Activated CD4-positive, CD25-positive, alpha-beta regulatory T cell (primary cell): ENCODE measurements around the gene HBQ1.
"Not testable (repeated sequence)": the region's sequence is repeated elsewhere in the genome, so short reads cannot be mapped to it uniquely, and the experiment has no call there.

Source experiments
- DNase-seq, 4 experiments: peaks; one replicate each; lab custom pipeline; 2025; lab: John Stamatoyannopoulos, UW

The HBQ1 gene

DNA sequence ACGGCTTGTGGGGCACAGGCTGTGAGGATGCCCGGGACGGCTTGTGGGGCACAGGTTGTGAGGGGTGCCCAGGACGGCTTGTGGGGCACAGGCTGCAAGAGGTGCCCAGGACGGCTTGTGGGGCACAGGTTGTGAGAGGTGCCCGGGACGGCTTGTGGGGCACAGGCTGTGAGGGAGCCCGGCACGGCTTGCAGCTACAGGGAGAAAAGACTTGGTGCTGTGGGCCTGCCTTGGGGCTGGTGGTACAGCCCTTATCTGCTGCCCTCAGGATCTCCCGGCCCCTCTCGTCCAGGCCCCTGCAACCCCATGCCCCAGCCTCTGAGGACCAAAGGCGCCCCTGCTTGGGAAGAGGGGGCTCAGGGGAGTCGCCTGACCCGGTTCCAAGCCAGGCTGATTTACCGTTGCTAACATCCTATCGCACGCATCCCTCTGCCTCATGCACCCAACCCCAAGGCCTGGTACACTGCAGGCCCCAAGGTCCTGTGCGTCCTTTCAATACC lies 19.5 kb upstream of the HBQ1 start:
- no peak for DNase-seq

DNA sequence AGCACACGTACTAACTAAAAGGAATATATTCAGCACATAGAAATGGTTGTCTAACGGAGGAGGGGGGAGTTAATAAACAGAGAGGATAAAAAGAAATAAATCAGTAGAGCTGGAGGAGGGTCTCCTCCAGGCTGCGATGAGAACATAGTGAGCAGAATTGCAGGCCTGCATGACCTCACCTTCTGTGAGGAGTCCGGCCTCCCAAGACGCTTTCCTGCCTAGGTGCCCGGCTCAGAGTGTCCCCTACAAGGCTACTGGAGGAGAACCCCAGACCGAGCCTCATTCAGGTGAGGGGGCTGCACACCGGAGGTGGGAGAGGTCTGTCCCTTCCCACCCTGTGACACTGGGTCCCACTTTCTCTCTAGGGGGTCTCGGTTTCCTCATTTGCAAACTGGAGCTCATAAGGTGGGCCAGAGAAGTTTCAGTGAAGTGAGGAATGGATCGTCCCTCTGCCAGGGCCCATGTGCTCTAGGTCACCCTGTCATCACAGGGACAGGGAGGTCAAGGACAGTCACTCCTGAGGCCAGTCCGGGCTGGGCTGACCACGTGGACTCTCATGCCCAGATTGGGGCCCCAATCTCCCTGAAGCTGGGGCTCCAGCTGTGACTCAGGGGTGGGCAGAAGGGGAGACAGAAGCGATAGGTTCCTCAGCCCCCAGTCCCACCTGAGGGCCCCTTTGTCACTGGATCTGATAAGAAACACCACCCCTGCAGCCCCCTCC lies 17.8 kb upstream of the HBQ1 start:
- DNase-seq: no peak

DNA sequence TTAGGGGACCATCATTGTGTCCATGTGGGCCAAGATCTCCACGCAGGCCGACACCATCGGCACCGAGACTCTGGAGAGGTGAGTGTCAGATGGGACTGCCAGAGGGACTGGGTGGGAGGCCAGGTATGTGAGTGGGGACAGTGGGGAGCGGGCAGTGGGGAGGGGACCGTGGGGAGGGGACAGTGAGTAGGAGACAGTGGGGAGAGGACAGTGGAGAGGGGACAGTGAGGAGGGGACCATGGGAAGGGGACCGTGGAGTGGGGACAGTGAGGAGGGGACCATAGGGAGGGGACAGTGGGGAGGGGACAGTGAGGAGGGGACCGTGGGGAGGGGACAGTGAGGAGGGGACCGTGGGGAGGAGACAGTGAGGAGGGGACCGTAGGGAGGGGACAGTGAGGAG lies 17.1 kb upstream of the HBQ1 start:
- not testable (repeated sequence) for DNase-seq

DNA sequence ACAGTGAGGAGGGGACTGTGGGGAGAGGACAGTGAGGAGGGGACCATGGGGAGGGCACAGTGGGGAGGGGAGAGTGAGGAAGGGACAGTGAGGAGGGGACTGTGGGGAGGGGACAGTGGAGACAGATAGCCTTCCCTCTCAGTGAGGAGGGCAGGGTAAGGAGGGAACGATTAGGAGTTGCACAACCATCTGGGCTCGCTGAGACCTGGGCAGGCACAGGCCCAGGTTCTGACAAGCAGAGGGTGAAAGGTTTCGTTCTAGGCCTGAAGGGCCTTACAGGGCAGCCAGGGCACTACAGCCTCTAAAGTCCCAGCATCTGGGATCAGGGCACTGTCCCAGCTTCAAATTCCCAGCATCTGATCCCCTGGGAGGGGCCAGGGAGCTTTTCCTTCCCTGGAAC lies 16.6 kb upstream of the HBQ1 start:
- not testable (repeated sequence) for DNase-seq

DNA sequence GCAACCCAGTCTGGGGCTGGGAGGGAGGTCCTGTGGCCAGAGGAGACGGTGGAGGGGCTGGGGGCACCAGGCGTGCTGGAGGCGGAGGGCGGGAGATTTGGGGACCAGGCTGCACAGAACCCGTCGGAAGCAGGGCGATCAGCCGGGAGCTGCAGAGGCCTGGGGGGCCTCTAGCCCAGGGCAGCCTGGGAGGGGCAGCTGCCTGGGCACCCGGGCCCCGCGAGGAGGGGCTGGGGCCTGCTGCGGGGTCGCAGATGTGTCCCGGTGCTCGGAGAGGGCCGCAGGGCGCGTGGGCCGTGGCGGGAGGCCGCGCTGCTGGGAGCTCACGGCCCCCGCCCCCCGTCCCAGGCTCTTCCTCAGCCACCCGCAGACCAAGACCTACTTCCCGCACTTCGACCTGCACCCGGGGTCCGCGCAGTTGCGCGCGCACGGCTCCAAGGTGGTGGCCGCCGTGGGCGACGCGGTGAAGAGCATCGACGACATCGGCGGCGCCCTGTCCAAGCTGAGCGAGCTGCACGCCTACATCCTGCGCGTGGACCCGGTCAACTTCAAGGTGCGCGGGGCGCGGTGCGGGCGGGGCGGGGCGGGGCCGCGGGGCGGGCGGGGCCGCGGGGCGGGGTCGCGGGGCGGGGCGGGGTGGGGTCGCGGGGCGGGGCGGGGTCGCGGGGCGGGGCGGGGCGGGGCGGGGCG lies 16.0 kb upstream of the HBQ1 start:
- DNase-seq: not testable (repeated sequence)

DNA sequence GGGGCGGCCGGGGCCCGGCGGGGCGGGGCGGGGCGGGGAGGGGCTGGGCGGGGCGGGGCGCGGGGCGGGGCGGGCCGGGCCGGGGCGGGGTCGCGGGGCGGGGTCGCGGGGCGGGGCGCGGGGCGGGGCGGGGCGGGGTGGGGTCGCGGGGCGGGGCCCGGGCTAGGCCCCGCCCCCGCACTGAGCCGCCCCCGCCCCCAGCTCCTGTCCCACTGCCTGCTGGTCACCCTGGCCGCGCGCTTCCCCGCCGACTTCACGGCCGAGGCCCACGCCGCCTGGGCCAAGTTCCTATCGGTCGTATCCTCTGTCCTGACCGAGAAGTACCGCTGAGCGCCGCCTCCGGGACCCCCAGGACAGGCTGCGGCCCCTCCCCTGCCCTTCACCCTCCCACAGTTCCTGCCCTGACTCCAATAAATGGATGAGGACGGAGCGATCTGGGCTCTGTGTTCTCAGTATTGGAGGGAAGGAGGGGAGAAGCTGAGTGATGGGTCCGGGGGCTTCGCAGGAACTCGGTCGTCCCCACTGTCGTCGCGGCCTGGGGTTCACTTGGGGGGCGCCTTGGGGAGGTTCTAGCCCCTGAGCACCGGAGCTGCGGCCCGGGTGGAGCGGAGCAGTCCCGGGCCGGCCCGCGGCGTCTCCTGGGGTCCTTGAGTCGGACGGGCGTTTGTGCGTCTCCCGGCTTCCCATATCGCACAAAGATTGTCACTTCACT lies 15.3 kb upstream of the HBQ1 start:
- no peak for DNase-seq

DNA sequence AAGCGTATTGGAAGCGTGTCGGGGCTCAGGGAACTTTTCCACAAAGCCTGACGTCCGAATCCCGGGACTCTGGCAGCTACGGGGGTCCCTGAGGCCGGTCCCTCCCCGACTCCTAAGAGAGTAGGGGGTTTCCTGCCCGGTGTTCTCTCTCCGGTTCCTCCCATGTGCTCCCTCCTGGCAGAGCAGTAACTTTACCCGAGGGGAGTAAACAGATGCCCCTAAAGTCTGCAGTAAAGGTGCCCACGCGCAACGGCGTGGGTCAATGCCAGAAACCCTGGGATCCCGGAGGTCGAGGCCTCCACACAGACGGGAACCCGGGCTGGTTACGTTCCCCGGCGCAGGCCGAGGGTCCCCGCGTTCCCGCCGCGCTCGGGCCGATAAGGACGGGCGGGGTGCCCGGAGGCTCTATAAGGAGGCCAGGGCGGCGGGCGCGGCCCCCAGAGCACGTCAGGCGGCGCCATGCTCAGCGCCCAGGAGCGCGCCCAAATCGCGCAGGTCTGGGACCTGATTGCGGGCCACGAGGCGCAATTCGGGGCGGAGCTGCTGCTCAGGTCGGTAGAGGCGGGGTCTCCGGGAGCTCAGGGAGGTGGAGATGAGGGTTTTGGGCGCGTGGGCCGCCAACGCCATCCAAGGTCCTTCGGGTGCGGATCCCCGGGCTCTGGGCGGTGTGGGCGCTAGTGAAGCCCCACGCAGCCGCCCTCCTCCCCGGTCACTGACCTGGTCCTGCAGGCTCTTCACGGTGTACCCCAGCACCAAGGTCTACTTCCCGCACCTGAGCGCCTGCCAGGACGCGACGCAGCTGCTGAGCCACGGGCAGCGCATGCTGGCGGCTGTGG lies 14.5 kb upstream of the HBQ1 start, which contains the start of gene HBM:
TSS of gene HBM (plus strand) at position 440 of the 836 bp plus-strand sequence. CDS start at position 460, 20 bp downstream.
- no peak for DNase-seq

DNA sequence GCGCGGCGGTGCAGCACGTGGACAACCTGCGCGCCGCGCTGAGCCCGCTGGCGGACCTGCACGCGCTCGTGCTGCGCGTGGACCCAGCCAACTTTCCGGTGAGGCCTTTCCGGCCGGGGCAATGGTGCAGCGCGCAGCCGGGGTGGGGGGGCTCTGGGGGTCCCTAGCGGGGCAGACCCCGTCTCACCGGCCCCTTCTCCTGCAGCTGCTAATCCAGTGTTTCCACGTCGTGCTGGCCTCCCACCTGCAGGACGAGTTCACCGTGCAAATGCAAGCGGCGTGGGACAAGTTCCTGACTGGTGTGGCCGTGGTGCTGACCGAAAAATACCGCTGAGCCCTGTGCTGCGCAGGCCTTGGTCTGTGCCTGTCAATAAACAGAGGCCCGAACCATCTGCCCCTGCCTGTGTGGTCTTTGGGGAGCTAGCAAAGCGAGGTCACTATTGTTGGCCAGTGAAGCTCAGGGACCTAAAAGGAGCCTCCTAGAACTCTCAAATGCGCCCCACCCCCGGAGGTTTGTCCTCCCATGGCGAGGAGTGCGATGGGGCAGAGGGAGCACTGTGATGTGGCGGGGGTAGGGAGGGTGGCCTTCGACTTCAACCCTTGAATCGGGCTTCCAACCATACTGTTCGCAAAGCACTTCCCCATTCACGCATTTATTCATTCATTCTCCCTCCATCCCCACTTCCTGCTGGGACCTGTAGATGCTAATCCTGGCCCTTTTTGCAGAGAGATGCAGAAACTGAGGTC lies 13.7 kb upstream of the HBQ1 start:
- no peak for DNase-seq

DNA sequence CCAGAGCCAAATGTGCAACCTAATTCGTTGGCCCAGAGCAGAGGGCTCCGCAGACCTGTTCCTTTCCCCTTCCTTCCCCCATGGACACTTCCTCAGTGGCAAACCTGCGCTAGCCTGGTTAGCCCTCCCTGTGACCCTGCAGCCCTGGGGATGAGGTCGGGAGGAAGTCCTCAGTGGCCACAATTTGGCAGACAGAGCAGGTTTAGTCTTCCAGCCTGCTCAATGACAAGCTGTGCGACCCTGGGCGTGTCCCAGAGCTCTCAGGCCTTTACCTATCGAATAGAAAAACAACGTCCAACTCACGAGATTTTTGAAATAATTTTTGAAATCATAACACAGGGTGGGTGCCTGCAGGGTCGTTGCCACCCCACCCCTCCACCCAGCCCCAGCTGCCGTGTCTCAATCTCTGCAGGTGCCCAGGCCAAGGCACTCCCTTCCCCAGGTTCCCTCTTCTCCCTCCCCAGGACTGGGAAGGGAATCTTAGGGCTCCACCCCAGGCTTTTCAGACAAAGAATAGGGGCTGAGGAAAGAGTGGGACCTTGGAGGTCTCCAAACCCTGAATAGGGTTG lies 13.1 kb upstream of the HBQ1 start:
- no peak for DNase-seq

DNA sequence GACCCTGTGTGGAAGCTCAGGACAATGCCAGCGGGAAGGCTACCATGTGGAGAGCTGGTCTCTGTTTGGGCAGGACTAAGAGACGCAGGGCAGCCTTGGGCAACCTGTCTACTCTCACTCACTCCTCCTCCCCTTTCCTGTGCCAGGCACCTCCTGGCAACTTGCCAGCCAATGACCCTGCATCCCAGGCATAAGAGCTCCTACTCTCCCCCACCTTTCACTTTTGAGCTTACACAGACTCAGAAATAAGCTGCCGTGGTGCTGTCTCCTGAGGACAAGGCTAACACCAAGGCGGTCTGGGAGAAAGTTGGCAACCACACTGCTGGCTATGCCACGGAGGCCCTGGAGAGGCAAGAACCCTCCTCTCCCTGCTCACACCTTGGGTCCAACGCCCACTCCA lies 11.8 kb upstream of the HBQ1 start:
- DNase-seq: no peak

DNA sequence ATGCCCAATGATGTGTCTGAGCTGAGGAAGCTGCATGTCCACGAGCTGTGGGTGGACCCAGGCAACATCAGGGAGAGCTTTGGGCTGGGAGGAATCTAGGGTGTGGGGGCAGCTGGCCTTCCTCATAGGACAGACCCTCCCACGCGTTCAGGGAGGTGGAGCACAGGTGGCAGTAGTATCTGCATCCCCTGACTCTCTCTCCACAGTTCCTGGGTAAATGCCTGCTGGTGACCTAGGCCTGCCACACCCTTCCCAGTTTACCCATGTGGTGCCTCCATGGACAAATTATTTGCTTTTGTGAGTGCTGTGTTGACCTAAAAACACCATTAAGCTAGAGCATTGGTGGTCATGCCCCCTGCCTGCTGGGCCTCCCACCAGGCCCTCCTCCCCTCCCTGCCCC lies 11.2 kb upstream of the HBQ1 start:
- DNase-seq: no peak

DNA sequence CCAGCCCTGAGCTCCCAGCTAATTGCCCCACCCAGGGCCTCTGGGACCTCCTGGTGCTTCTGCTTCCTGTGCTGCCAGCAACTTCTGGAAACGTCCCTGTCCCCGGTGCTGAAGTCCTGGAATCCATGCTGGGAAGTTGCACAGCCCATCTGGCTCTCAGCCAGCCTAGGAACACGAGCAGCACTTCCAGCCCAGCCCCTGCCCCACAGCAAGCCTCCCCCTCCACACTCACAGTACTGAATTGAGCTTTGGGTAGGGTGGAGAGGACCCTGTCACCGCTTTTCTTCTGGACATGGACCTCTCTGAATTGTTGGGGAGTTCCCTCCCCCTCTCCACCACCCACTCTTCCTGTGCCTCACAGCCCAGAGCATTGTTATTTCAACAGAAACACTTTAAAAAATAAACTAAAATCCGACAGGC lies 10.2 kb upstream of the HBQ1 start:
- DNase-seq: not testable (repeated sequence)

DNA sequence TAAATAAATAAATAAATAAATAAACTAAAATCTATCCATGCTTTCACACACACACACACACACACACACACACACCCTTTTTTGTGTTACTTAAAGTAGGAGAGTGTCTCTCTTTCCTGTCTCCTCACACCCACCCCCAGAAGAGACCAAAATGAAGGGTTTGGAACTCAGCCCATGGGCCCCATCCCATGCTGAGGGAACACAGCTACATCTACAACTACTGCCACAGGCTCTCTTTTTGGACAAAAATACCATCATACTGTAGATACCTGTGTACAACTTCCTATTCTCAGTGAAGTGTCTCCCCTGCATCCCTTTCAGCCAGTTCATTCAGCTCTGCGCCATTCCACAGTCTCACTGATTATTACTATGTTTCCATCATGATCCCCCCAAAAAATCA lies 9.5 kb upstream of the HBQ1 start:
- no peak for DNase-seq

DNA sequence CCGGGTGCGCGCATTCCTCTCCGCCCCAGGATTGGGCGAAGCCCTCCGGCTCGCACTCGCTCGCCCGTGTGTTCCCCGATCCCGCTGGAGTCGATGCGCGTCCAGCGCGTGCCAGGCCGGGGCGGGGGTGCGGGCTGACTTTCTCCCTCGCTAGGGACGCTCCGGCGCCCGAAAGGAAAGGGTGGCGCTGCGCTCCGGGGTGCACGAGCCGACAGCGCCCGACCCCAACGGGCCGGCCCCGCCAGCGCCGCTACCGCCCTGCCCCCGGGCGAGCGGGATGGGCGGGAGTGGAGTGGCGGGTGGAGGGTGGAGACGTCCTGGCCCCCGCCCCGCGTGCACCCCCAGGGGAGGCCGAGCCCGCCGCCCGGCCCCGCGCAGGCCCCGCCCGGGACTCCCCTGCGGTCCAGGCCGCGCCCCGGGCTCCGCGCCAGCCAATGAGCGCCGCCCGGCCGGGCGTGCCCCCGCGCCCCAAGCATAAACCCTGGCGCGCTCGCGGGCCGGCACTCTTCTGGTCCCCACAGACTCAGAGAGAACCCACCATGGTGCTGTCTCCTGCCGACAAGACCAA lies 7.8 kb upstream of the HBQ1 start, which contains the start of gene HBA2:
TSS of gene HBA2 (plus strand) at position 503 of the 568 bp plus-strand sequence. CDS start at position 540, 37 bp downstream.
- DNase-seq: not testable (repeated sequence)

DNA sequence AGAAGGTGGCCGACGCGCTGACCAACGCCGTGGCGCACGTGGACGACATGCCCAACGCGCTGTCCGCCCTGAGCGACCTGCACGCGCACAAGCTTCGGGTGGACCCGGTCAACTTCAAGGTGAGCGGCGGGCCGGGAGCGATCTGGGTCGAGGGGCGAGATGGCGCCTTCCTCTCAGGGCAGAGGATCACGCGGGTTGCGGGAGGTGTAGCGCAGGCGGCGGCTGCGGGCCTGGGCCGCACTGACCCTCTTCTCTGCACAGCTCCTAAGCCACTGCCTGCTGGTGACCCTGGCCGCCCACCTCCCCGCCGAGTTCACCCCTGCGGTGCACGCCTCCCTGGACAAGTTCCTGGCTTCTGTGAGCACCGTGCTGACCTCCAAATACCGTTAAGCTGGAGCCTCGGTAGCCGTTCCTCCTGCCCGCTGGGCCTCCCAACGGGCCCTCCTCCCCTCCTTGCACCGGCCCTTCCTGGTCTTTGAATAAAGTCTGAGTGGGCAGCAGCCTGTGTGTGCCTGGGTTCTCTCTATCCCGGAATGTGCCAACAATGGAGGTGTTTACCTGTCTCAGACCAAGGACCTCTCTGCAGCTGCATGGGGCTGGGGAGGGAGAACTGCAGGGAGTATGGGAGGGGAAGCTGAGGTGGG lies 6.9 kb upstream of the HBQ1 start:
- not testable (repeated sequence) for DNase-seq

DNA sequence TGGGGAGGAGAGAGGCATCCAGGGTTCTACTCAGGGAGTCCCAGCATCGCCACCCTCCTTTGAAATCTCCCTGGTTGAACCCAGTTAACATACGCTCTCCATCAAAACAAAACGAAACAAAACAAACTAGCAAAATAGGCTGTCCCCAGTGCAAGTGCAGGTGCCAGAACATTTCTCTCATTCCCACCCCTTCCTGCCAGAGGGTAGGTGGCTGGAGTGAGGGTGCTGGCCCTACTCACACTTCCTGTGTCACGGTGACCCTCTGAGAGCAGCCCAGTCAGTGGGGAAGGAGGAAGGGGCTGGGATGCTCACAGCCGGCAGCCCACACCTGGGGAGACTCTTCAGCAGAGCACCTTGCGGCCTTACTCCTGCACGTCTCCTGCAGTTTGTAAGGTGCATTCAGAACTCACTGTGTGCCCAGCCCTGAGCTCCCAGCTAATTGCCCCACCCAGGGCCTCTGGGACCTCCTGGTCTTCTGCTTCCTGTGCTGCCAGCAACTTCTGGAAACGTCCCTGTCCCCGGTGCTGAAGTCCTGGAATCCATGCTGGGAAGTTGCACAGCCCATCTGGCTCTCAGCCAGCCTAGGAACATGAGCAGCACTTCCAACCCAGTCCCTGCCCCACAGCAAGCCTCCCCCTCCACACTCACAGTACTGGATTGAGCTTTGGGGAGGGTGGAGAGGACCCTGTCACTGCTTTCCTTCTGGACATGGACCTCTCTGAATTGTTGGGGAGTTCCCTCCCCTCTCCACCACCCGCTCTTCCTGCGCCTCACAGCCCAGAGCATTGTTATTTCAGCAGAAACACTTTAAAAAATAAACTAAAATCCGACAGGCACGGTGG lies 6.1 kb upstream of the HBQ1 start:
- DNase-seq: not testable (repeated sequence)

DNA sequence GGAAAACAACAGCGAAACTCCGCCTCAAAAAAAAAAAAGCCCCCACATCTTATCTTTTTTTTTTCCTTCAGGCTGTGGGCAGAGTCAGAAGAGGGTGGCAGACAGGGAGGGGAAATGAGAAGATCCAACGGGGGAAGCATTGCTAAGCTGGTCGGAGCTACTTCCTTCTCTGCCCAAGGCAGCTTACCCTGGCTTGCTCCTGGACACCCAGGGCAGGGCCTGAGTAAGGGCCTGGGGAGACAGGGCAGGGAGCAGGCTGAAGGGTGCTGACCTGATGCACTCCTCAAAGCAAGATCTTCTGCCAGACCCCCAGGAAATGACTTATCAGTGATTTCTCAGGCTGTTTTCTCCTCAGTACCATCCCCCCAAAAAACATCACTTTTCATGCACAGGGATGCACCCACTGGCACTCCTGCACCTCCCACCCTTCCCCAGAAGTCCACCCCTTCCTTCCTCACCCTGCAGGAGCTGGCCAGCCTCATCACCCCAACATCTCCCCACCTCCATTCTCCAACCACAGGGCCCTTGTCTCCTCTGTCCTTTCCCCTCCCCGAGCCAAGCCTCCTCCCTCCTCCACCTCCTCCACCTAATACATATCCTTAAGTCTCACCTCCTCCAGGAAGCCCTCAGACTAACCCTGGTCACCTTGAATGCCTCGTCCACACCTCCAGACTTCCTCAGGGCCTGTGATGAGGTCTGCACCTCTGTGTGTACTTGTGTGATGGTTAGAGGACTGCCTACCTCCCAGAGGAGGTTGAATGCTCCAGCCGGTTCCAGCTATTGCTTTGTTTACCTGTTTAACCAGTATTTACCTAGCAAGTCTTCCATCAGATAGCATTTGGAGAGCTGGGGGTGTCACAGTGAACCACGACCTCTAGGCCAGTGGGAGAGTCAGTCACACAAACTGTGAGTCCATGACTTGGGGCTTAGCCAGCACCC lies 5.0 kb upstream of the HBQ1 start:
- no peak for DNase-seq

DNA sequence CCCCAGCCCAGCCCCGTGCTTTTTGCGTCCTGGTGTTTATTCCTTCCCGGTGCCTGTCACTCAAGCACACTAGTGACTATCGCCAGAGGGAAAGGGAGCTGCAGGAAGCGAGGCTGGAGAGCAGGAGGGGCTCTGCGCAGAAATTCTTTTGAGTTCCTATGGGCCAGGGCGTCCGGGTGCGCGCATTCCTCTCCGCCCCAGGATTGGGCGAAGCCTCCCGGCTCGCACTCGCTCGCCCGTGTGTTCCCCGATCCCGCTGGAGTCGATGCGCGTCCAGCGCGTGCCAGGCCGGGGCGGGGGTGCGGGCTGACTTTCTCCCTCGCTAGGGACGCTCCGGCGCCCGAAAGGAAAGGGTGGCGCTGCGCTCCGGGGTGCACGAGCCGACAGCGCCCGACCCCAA lies 4.3 kb upstream of the HBQ1 start:
- not testable (repeated sequence) for DNase-seq
